Dermis blood vessel endothelial cell (primary cell): ENCODE data around the gene C6orf47. TPM values are rescaled to one million over a fixed set of nuclear protein-coding genes. Genes with fewer than 3 reads are reported as not detected.
"Not testable (repeated sequence)": the region's sequence is repeated elsewhere in the genome, so short reads cannot be mapped to it uniquely, and the experiment has no call there.

Source experiments
- DNase-seq: peaks from one replicate; pipeline ENCODE4 v3.0.0; 2010
- total RNA-seq: library from RNA; depleted of rRNA; stranded (reverse); fragments of >200 nt; gene quantifications from 2 replicates; pipeline ENCODE4 v1.2.3, GENCODE V29; 2014

C6orf47 gene
- total RNA-seq: 20.6 and 28.6 TPM in 2 replicates

- peak; percentile 90 for DNase-seq
Measured at GRCh38 chr6:31660381-31661261, at the start of gene C6orf47. Gene C6orf47 (minus strand): TSS chr6:31660778. CDS start chr6:31659947, 831 bp downstream.

GRCh38 chr6:31709157-31709556, 48.6 kb upstream of the C6orf47 start:
- not testable (repeated sequence) for DNase-seq

GRCh38 chr6:31708224-31708623, 47.6 kb upstream of the C6orf47 start:
- no peak for DNase-seq

- DNase-seq: no peak
Measured at GRCh38 chr6:31707701-31708100, 47.1 kb upstream of the C6orf47 start.

- DNase-seq: no peak
Measured at GRCh38 chr6:31706599-31706998, 46.0 kb upstream of the C6orf47 start, which contains the start of gene LY6G6F. Gene LY6G6F (plus strand): TSS chr6:31706866. CDS start chr6:31706907, 41 bp downstream.

GRCh38 chr6:31705931-31706330, 45.4 kb upstream of the C6orf47 start:
- no peak for DNase-seq

- peak; percentile 99 for DNase-seq
Measured at GRCh38 chr6:31702819-31703716, 42.5 kb upstream of the C6orf47 start, which contains the start of gene ABHD16A. Gene ABHD16A (minus strand): TSS chr6:31703324. CDS start chr6:31703281, 43 bp downstream.

- DNase-seq: peak; percentile 50
Measured at GRCh38 chr6:31702405-31702818, 41.8 kb upstream of the C6orf47 start.

GRCh38 chr6:31701666-31702404, 41.3 kb upstream of the C6orf47 start:
- DNase-seq: peak; percentile 37

- DNase-seq: no peak
Measured at GRCh38 chr6:31700740-31701401, 40.3 kb upstream of the C6orf47 start.

GRCh38 chr6:31697555-31697954, 37.0 kb upstream of the C6orf47 start:
- DNase-seq: no peak

GRCh38 chr6:31693535-31693934, 33.0 kb upstream of the C6orf47 start:
- no peak for DNase-seq

- DNase-seq: no peak
Measured at GRCh38 chr6:31692886-31693285, 32.3 kb upstream of the C6orf47 start.

- no peak for DNase-seq
Measured at GRCh38 chr6:31692353-31692752, 31.8 kb upstream of the C6orf47 start.

GRCh38 chr6:31691564-31692108, 31.1 kb upstream of the C6orf47 start:
- DNase-seq: no peak

- DNase-seq: no peak
Measured at GRCh38 chr6:31691078-31691463, 30.5 kb upstream of the C6orf47 start.

- no peak for DNase-seq
Measured at GRCh38 chr6:31690231-31691077, 29.9 kb upstream of the C6orf47 start.

GRCh38 chr6:31689249-31690110, 28.9 kb upstream of the C6orf47 start:
- DNase-seq: peak; percentile 36
